H9 (cell line): ENCODE measurements around the gene RPS29. TPM values are rescaled to one million over a fixed set of nuclear protein-coding genes. Genes with fewer than 3 reads are reported as not detected.

Experiments
- DNase-seq: peaks from one replicate; pipeline ENCODE4 v3.0.0-alpha.2; 2017
- H2AFZ ChIP-seq: one replicate; pipeline ENCODE4 v1.6.1; 2013; ENCODE audit warnings: mild to moderate bottlenecking, low read length, control low read depth, moderate library complexity
- H2AK5ac ChIP-seq: 2 replicates; pipeline ENCODE4 v1.6.1; 2013; ENCODE audit warnings: low read length, control low read depth, mixed read lengths; ENCODE audit not compliant: insufficient read length
- H2BK120ac ChIP-seq: one replicate; pipeline ENCODE4 v1.6.1; 2013; ENCODE audit warnings: low read depth, mild to moderate bottlenecking, low read length, control low read depth, inconsistent platforms; ENCODE audit not compliant: poor library complexity, severe bottlenecking
- H2BK12ac ChIP-seq: 2 replicates; pipeline ENCODE4 v1.6.1; 2013; ENCODE audit warnings: low read length, control low read depth, mixed read lengths, low read depth; ENCODE audit not compliant: insufficient read length
- H2BK15ac ChIP-seq: 2 replicates; pipeline ENCODE4 v1.6.1; 2013; ENCODE audit warnings: low read depth, low read length, control low read depth
- H2BK20ac ChIP-seq: one replicate; pipeline ENCODE4 v1.6.1; 2013; ENCODE audit warnings: low read depth, mild to moderate bottlenecking, low read length, control low read depth, inconsistent platforms; ENCODE audit not compliant: poor library complexity, severe bottlenecking
- H2BK5ac ChIP-seq: 2 replicates; pipeline ENCODE4 v1.6.1; 2013; ENCODE audit warnings: low read length, control low read depth, mixed read lengths; ENCODE audit not compliant: insufficient read length
- H3K14ac ChIP-seq: 2 replicates; pipeline ENCODE4 v1.6.1; 2013; ENCODE audit warnings: low read length, control low read depth; ENCODE audit not compliant: insufficient read depth
- H3K18ac ChIP-seq: 2 replicates; pipeline ENCODE4 v1.6.1; 2013; ENCODE audit warnings: low read depth, mild to moderate bottlenecking, mixed read lengths, low read length, control low read depth; ENCODE audit not compliant: insufficient read length
- H3K23ac ChIP-seq: 2 replicates; pipeline ENCODE4 v1.6.1; 2013; ENCODE audit warnings: low read length, control low read depth, mixed read lengths, low read depth; ENCODE audit not compliant: insufficient read length
- H3K23me2 ChIP-seq: 2 replicates; pipeline ENCODE4 v1.6.1; 2013; ENCODE audit warnings: low read depth, mild to moderate bottlenecking, mixed read lengths, low read length, control low read depth; ENCODE audit not compliant: insufficient read length, poor library complexity, severe bottlenecking
- H3K27ac ChIP-seq: 2 replicates; pipeline ENCODE4 v1.5.1; 2013; ENCODE audit warnings: low read length, control low read depth, mixed read lengths, low read depth; ENCODE audit not compliant: insufficient read length
- H3K27me3 ChIP-seq: 2 replicates; pipeline ENCODE4 v1.6.1; 2013; ENCODE audit warnings: low read length, control low read depth, inconsistent platforms; ENCODE audit not compliant: insufficient read depth
- H3K4ac ChIP-seq: 2 replicates; pipeline ENCODE4 v1.6.1; 2013; ENCODE audit warnings: low read depth, mild to moderate bottlenecking, control low read depth, inconsistent platforms, low read length, moderate library complexity
- H3K4me1 ChIP-seq: 2 replicates; pipeline ENCODE4 v1.6.1; 2013; ENCODE audit warnings: low read length, control low read depth, inconsistent platforms; ENCODE audit not compliant: insufficient read depth
- H3K4me2 ChIP-seq: 2 replicates; pipeline ENCODE4 v1.6.1; 2013; ENCODE audit warnings: low read length, control low read depth, mixed read lengths; ENCODE audit not compliant: insufficient read length, insufficient read depth
- H3K56ac ChIP-seq: 2 replicates; pipeline ENCODE4 v1.6.1; 2013; ENCODE audit warnings: low read depth, mild to moderate bottlenecking, mixed read lengths, low read length, control low read depth; ENCODE audit not compliant: insufficient read length
- H3K79me1 ChIP-seq: 2 replicates; pipeline ENCODE4 v1.6.1; 2013; ENCODE audit warnings: low read depth, mild to moderate bottlenecking, moderate library complexity, low read length, control low read depth, inconsistent platforms; ENCODE audit not compliant: insufficient read depth, poor library complexity, severe bottlenecking
- H3K79me2 ChIP-seq: 2 replicates; pipeline ENCODE4 v1.6.1; 2013; ENCODE audit warnings: low read length, control low read depth, inconsistent platforms; ENCODE audit not compliant: insufficient read depth
- H3K9ac ChIP-seq: 2 replicates; pipeline ENCODE4 v1.6.1; 2013; ENCODE audit warnings: low read length, control low read depth, mixed read lengths; ENCODE audit not compliant: insufficient read length; ENCODE audit errors: extremely low read depth
- H3K9me3 ChIP-seq: one replicate; pipeline ENCODE4 v1.6.1; 2013; ENCODE audit warnings: low read depth, low read length, inconsistent platforms; ENCODE audit not compliant: control insufficient read depth
- H3T11ph ChIP-seq: one replicate; pipeline ENCODE4 v1.6.1; 2013; ENCODE audit warnings: mild to moderate bottlenecking, low read length, control low read depth, inconsistent platforms
- H4K20me1 ChIP-seq: one replicate; pipeline ENCODE4 v1.6.1; 2013; ENCODE audit not compliant: control insufficient read depth, insufficient read length, insufficient read depth
- H4K5ac ChIP-seq: 2 replicates; pipeline ENCODE4 v1.6.1; 2013; ENCODE audit warnings: low read depth, mild to moderate bottlenecking, mixed read lengths, low read length, control low read depth; ENCODE audit not compliant: insufficient read length
- H4K8ac ChIP-seq: replicated peaks from 2 replicates; pipeline ENCODE4 v1.6.1; 2013; ENCODE audit warnings: low read length, control low read depth, mixed read lengths, low read depth; ENCODE audit not compliant: insufficient read length
- H4K91ac ChIP-seq: 2 replicates; pipeline ENCODE4 v1.6.1; 2013; ENCODE audit warnings: low read depth, mild to moderate bottlenecking, moderate library complexity, mixed read lengths, low read length, control low read depth; ENCODE audit not compliant: insufficient read length
- H3K27ac Mint-ChIP-seq, 3 experiments: 2 replicates in 2 of 3; 3 replicates in 1 of 3; pipeline ENCODE4 v1.8.0; 2020 to 2021; ENCODE audit warnings: mixed read lengths in 3 of 3, mild to moderate bottlenecking in 1 of 3, moderate library complexity in 1 of 3
- H3K27me3 Mint-ChIP-seq: 2 replicates; pipeline ENCODE4 v1.8.0; 2021; ENCODE audit warnings: low read depth, mild to moderate bottlenecking, moderate library complexity, mixed read lengths
- H3K36me3 Mint-ChIP-seq, 3 experiments: 2 replicates in 2 of 3; 3 replicates in 1 of 3; pipeline ENCODE4 v1.8.0; 2020 to 2021; ENCODE audit warnings: low read depth in 3 of 3, mixed read lengths in 3 of 3; ENCODE audit not compliant: insufficient read depth in 1 of 3
- H3K4me1 Mint-ChIP-seq, 2 experiments: 2 replicates each; pipeline ENCODE4 v1.8.0; 2020; ENCODE audit warnings: mixed read lengths in 2 of 2
- H3K4me3 Mint-ChIP-seq, 2 experiments: 2 replicates in 1 of 2; 3 replicates in 1 of 2; pipeline ENCODE4 v1.8.0; 2020 to 2021; ENCODE audit warnings: mild to moderate bottlenecking in 2 of 2, mixed read lengths in 2 of 2, moderate library complexity in 1 of 2
- H3K9me3 Mint-ChIP-seq, 2 experiments: 2 replicates in 1 of 2; 3 replicates in 1 of 2; pipeline ENCODE4 v1.8.0; 2020; ENCODE audit warnings: mild to moderate bottlenecking in 2 of 2, mixed read lengths in 2 of 2, moderate library complexity in 1 of 2
- CTCF ChIP-seq: fragments of 200-600 bp; sonication (generic); conservative IDR thresholded peaks from 3 replicates; pipeline ENCODE4 v1.8.0; 2021; ENCODE audit warnings: antibody characterized with exemption, mild to moderate bottlenecking
- WGBS: extraction: QIAGEN DNeasy Blood & Tissue Kit; methylation state at CpG from one replicate; pipeline ENCODE4 v1.1.7; 2013; ENCODE audit warnings: missing lambda C conversion rate, low lambda C conversion rate, mixed read lengths; ENCODE audit not compliant: insufficient read length; ENCODE audit errors: extremely low coverage; 5-methylcytosine and 5-hydroxymethylcytosine counted together
- total RNA-seq: library from RNA; stranded (reverse); gene quantifications from 2 replicates; pipeline ENCODE4 v1.2.1, GENCODE V29; 2021

The RPS29 gene
- total RNA-seq, 1 experiment from 2014 or later = 1,963 TPM

GRCh38 chr14:49614196-49614595 is 28.0 kb upstream of the RPS29 start:
- no CpG with 5 or more reads among the region's 2 CpGs for WGBS
- peaks cover 2 to 8% of the 10 kb centered on the region in 2 experiments; a peak in 3 of 4 replicates for H3K4me1 Mint-ChIP-seq

More at GRCh38 chr14:49614196-49614595, 28.0 kb upstream of the RPS29 start:
- no peaks in the 10 kb centered on the region for H4K20me1 ChIP-seq
- Mint-ChIP-seq H3K4me3 (no peak overlapping the region), H3K36me3 (peaks cover 10 to 45% (median 31%) of the 10 kb centered on the region in 3 experiments), H3K9me3 (no peaks in the 10 kb centered on the region; a peak in 1 of 5 replicates), H3K27me3 (no peaks in the 10 kb centered on the region), H3K27ac (no peak overlapping the region)
- H4K91ac ChIP-seq = no peak overlapping the region
- no peaks in the 10 kb centered on the region for H3K23me2 ChIP-seq
- no peaks in the 10 kb centered on the region for H3K4me1 ChIP-seq
- TF ChIP-seq CTCF = no peak
- no peak overlapping the region for H2BK20ac ChIP-seq
- H3K9ac ChIP-seq = no peak overlapping the region
- no peak overlapping the region for H3K18ac ChIP-seq
- no peak overlapping the region for H2BK5ac ChIP-seq
- H4K5ac ChIP-seq = no peak overlapping the region
- no peaks in the 10 kb centered on the region for H3K9me3 ChIP-seq
- no peak for DNase-seq
- no peak overlapping the region for H3K27ac ChIP-seq
- no peak overlapping the region for H3K56ac ChIP-seq
- no peak overlapping the region for H2AFZ ChIP-seq
- peaks cover 1% of the 10 kb centered on the region; the same call in 1 of the 2 replicates for H3K79me2 ChIP-seq
- no peak overlapping the region for H3K23ac ChIP-seq
- no peak overlapping the region for H3K14ac ChIP-seq
- H3K27me3 ChIP-seq = no peaks in the 10 kb centered on the region
- H2AK5ac ChIP-seq = no peak overlapping the region
- no peak overlapping the region for H2BK120ac ChIP-seq
- no peak overlapping the region for H2BK12ac ChIP-seq
- H4K8ac ChIP-seq = no peak overlapping the region
- H3K4ac ChIP-seq = no peak overlapping the region
- H2BK15ac ChIP-seq = no peak overlapping the region
- no peak overlapping the region for H3K4me2 ChIP-seq
- no peak overlapping the region for H3T11ph ChIP-seq
- no peaks in the 10 kb centered on the region for H3K79me1 ChIP-seq
